CD4-positive, alpha-beta T cell (primary cell): Measurements from ENCODE around the gene SLC27A1. TPM values are rescaled to one million over a fixed set of nuclear protein-coding genes. Genes with fewer than 3 reads are reported as not detected.

Experiments
- ATAC-seq: fragments of 200-7000 bp; cut with Tn5 transposase; one replicate; pipeline ENCODE4 v1.10.0; 2022; ENCODE audit warnings: mild to moderate bottlenecking; ENCODE audit not compliant: poor library complexity
- CTCF ChIA-PET: fragments of 350-600 bp; sonication (Branson Sonifier 250); formaldehyde crosslinking; loops from one replicate; lab custom pipeline; 2021; ENCODE audit warnings: antibody characterized with exemption, inconsistent platforms; lab: Charles Lee
- POLR2A ChIA-PET: fragments of 350-600 bp; sonication (Branson Sonifier 250); formaldehyde crosslinking; loops from one replicate; lab custom pipeline; 2021; ENCODE audit warnings: antibody characterized with exemption, inconsistent platforms; lab: Charles Lee
- DNase-seq, 14 experiments: peaks; one replicate each; pipeline ENCODE4 v3.0.0-alpha.2; 2013 to 2020; ENCODE audit warnings: mixed read lengths in 2 of 14
- H3K27ac ChIP-seq, 2 donors: one replicate each; pipeline versions ENCODE4 v1.5.1 to v1.7.0; 2013; ENCODE audit warnings: low read length in 2 of 2, low read depth in 1 of 2, mild to moderate bottlenecking in 1 of 2
- H3K27me3 ChIP-seq, 2 experiments: 1 replicate in 1 of 2; 2 replicates in 1 of 2; pipeline versions ENCODE4 v1.6.1 to v1.7.0; 2013; ENCODE audit warnings: low read length in 2 of 2, control low read depth in 1 of 2, mild to moderate bottlenecking in 1 of 2, moderate library complexity in 1 of 2; ENCODE audit not compliant: insufficient read depth in 2 of 2, control insufficient read depth in 1 of 2
- H3K36me3 ChIP-seq: one replicate; pipeline ENCODE4 v1.6.1; 2013; ENCODE audit warnings: low read length, control low read depth; ENCODE audit not compliant: insufficient read depth
- H3K4me1 ChIP-seq: one replicate; pipeline ENCODE4 v1.6.1; 2013; ENCODE audit warnings: low read length, control low read depth; ENCODE audit not compliant: insufficient read depth
- H3K4me3 ChIP-seq: one replicate; pipeline ENCODE4 v1.5.1; 2013; ENCODE audit warnings: mild to moderate bottlenecking, low read length, moderate library complexity
- H3K9me3 ChIP-seq, 2 experiments: 1 replicate in 1 of 2; 2 replicates in 1 of 2; pipeline versions ENCODE4 v1.6.1 to v1.7.0; 2013; ENCODE audit warnings: low read length in 2 of 2, mild to moderate bottlenecking in 2 of 2, control low read depth in 1 of 2, moderate library complexity in 1 of 2; ENCODE audit not compliant: control insufficient read depth in 1 of 2, insufficient read depth in 1 of 2
- H3K27ac Mint-ChIP-seq: one replicate; pipeline ENCODE4 v1.8.0; 2020; ENCODE audit warnings: mixed read lengths
- H3K27me3 Mint-ChIP-seq: one replicate; pipeline ENCODE4 v1.8.0; 2021; ENCODE audit warnings: mixed read lengths
- H3K36me3 Mint-ChIP-seq: one replicate; pipeline ENCODE4 v1.8.0; 2021; ENCODE audit warnings: low read depth, mixed read lengths
- H3K4me1 Mint-ChIP-seq: one replicate; pipeline ENCODE4 v1.8.0; 2021; ENCODE audit warnings: low read depth, mixed read lengths
- H3K4me3 Mint-ChIP-seq: one replicate; pipeline ENCODE4 v1.8.0; 2020; ENCODE audit warnings: mild to moderate bottlenecking, mixed read lengths
- H3K9me3 Mint-ChIP-seq: one replicate; pipeline ENCODE4 v1.8.0; 2020; ENCODE audit warnings: mixed read lengths
- intact Hi-C, 2 experiments: fragments of 100-400 bp; cut with DNase I in 1 of 2; cut with micrococcal nuclease in 1 of 2; formaldehyde crosslinking; loops; one replicate each; pipeline versions ENCODE4 v1.15.1 to v1.9.0; 2023 to 2025; cut with DNase I, micrococcal nuclease
- total RNA-seq, 174 experiments: library from RNA in 2 of 174; stranded (reverse) in 2 of 174; gene quantifications; one replicate each; pipeline ENCODE4 v1.2.3 and lab custom pipeline; 2021 to 2026
- TF ChIP-seq, protein P1 (sequence below): fragments of 200-600 bp; IDR thresholded peaks from one replicate; pipeline ENCODE4 v1.8.0; 2022; ENCODE audit warnings: antibody characterized with exemption, mild to moderate bottlenecking

Gene SLC27A1
- total RNA-seq, 2 experiments from 2014 or later: 3.0 TPM

GRCh38 chr19:17489392-17490030, 19.2 kb downstream of the SLC27A1 start:
- TF ChIP-seq, protein P1, sequence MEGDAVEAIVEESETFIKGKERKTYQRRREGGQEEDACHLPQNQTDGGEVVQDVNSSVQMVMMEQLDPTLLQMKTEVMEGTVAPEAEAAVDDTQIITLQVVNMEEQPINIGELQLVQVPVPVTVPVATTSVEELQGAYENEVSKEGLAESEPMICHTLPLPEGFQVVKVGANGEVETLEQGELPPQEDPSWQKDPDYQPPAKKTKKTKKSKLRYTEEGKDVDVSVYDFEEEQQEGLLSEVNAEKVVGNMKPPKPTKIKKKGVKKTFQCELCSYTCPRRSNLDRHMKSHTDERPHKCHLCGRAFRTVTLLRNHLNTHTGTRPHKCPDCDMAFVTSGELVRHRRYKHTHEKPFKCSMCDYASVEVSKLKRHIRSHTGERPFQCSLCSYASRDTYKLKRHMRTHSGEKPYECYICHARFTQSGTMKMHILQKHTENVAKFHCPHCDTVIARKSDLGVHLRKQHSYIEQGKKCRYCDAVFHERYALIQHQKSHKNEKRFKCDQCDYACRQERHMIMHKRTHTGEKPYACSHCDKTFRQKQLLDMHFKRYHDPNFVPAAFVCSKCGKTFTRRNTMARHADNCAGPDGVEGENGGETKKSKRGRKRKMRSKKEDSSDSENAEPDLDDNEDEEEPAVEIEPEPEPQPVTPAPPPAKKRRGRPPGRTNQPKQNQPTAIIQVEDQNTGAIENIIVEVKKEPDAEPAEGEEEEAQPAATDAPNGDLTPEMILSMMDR: no peak
- H3K27ac ChIP-seq: peak overlapping the region in 1 of 2 donors; percentile 35
- Mint-ChIP-seq H3K36me3 (no peaks in the 10 kb centered on the region), H3K4me1 (peaks cover 11% of the 10 kb centered on the region), H3K4me3 (no peak overlapping the region), H3K27ac (no peak overlapping the region), H3K9me3 (no peaks in the 10 kb centered on the region), H3K27me3 (no peaks in the 10 kb centered on the region)
- no peak for DNase-seq
- CTCF ChIA-PET: interaction anchor here (0.9 to 1.2 kb wide), 2 partner anchors 23 to 370 kb away, joined by 3 read pairs; no protein-coding TSS in a partner anchor
- H3K9me3 ChIP-seq: no peaks in the 10 kb centered on the region
- H3K4me1 ChIP-seq: peaks cover 38% of the 10 kb centered on the region
- intact Hi-C loops: loop anchor here in 1 of 2 experiments (10.0 kb wide), 1 partner anchor 65 kb away; the partner anchor contains the start of gene COLGALT1
- no peaks in the 10 kb centered on the region for H3K36me3 ChIP-seq
- H3K27me3 ChIP-seq: no peaks in the 10 kb centered on the region
- POLR2A ChIA-PET: interaction anchor here (0.6 kb wide), 2 partner anchors 22 to 136 kb away, joined by 3 read pairs; partner anchors contain the start of gene PGLS
- no peak for ATAC-seq
- H3K4me3 ChIP-seq: no peak overlapping the region

DNA sequence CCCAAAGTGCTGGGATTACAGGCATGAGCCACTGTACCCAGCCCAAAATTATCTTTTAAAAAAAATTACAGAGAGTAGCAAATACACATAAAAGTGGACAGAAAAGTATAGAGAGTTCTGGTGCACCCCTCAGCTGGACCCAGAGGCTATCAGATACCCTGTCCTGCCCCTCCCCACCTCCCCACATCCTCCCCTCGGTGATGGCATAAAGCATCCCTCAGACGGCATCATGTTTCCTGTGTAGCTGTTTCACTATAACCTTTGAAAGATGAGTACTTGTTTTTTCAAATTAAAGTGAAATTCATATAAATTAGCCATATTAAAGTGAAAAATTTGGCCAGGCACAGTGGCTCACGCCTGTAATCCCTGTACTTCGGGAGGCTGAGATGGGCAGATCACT, 20.1 kb downstream of the SLC27A1 start:
- POLR2A ChIA-PET: no interaction called here
- DNase-seq (peak in 9 of 14 experiments; percentile 24 to 82 (median 49)), ATAC-seq (peak; percentile 61)
- H3K4me3 Mint-ChIP-seq: no peak overlapping the region
- Histone ChIP-seq H3K36me3 (no peaks in the 10 kb centered on the region), H3K27ac (no peak overlapping the region), H3K27me3 (no peaks in the 10 kb centered on the region), H3K9me3 (no peaks in the 10 kb centered on the region), H3K4me3 (no peak overlapping the region), H3K4me1 (peaks cover 38% of the 10 kb centered on the region)
- CTCF ChIA-PET: interaction anchor here (1.2 kb wide), 1 partner anchor 369 kb away, joined by 3 read pairs; no protein-coding TSS in a partner anchor
- H3K9me3 Mint-ChIP-seq: no peaks in the 10 kb centered on the region
- no peak overlapping the region for H3K27ac Mint-ChIP-seq
- intact Hi-C loops: loop anchor here in 1 of 2 experiments (10.0 kb wide), 1 partner anchor 64 kb away; the partner anchor contains the start of gene COLGALT1
- H3K4me1 Mint-ChIP-seq: peaks cover 11% of the 10 kb centered on the region
- no peaks in the 10 kb centered on the region for H3K27me3 Mint-ChIP-seq
- TF ChIP-seq, protein P1: no peak
- no peaks in the 10 kb centered on the region for H3K36me3 Mint-ChIP-seq

DNA sequence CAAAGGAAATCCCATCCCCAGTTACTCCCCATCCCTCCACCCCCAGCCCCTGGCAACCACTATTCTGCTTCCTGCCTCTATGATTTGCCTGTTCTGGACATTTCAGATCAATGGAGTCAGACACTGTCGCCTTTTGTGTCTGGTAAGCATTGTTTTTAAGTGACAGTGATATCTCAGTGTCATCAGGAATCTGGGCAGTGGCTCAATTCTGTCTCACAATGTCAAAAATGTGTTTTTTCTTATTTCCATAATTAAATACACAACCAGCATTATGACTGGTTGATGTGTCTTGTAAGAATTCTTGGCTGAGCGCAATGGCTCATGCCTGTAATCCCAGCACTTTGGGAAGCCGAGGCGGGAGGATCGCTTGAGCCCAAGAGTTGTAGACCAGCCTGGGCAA, 21.0 kb downstream of the SLC27A1 start:
- CTCF ChIA-PET: no interaction called here

More for the DNA sequence above, 21.0 kb downstream of the SLC27A1 start:
- TF ChIP-seq, protein P1: no peak
- Histone ChIP-seq H3K9me3 (no peaks in the 10 kb centered on the region), H3K27me3 (no peaks in the 10 kb centered on the region), H3K27ac (no peak overlapping the region), H3K36me3 (no peaks in the 10 kb centered on the region), H3K4me3 (no peak overlapping the region), H3K4me1 (peaks cover 45% of the 10 kb centered on the region)
- H3K36me3 Mint-ChIP-seq: no peaks in the 10 kb centered on the region
- no peak overlapping the region for H3K27ac Mint-ChIP-seq
- no peaks in the 10 kb centered on the region for H3K27me3 Mint-ChIP-seq
- no peak overlapping the region for H3K4me3 Mint-ChIP-seq
- ATAC-seq (no peak), DNase-seq (no peak)
- POLR2A ChIA-PET: no interaction called here
- peaks cover 19% of the 10 kb centered on the region for H3K4me1 Mint-ChIP-seq
- H3K9me3 Mint-ChIP-seq: no peaks in the 10 kb centered on the region
- intact Hi-C loops: loop anchor here in 1 of 2 experiments (10.0 kb wide), 1 partner anchor 64 kb away; the partner anchor contains the start of gene COLGALT1
